Smooth muscle cell (in vitro differentiated cells): ENCODE measurements around the gene ACACB. TPM values are rescaled to one million over a fixed set of nuclear protein-coding genes. Genes with fewer than 3 reads are reported as not detected.
A peak's percentile ranks its signal among the peaks of the same experiment; 100 is the strongest.

ENCODE experiments used
- DNase-seq: peaks from one replicate; lab custom pipeline; 2025; ENCODE audit not compliant: unreplicated experiment; lab: John Stamatoyannopoulos, UW
- H2AFZ ChIP-seq: fragments of 200-600 bp; sonication (generic); 2 replicates; pipeline ENCODE4 v1.6.0; 2016; ENCODE audit warnings: antibody characterized with exemption, low read depth, mild to moderate bottlenecking
- H3F3A ChIP-seq: fragments of 200-600 bp; sonication (generic); 2 replicates; pipeline ENCODE4 v1.6.0; 2017; ENCODE audit warnings: antibody characterized with exemption, low read depth
- H3K27ac ChIP-seq: fragments of 200-600 bp; sonication (generic); 2 replicates; pipeline ENCODE4 v1.5.1; 2016; ENCODE audit warnings: low read depth, mild to moderate bottlenecking
- H3K27me3 ChIP-seq: fragments of 200-600 bp; sonication (generic); 2 replicates; pipeline ENCODE4 v1.6.1; 2016; ENCODE audit warnings: low read depth, mild to moderate bottlenecking
- H3K36me3 ChIP-seq: fragments of 200-600 bp; sonication (generic); 2 replicates; pipeline ENCODE4 v1.5.1; 2016; ENCODE audit warnings: low read depth
- H3K4me1 ChIP-seq: fragments of 200-600 bp; sonication (generic); 2 replicates; pipeline ENCODE4 v1.5.1; 2016; ENCODE audit warnings: low read depth
- H3K4me2 ChIP-seq: fragments of 200-600 bp; sonication (generic); 2 replicates; pipeline ENCODE4 v1.6.0; 2016; ENCODE audit warnings: mild to moderate bottlenecking
- H3K4me3 ChIP-seq: fragments of 200-600 bp; sonication (generic); 2 replicates; pipeline ENCODE4 v1.5.1; 2016; ENCODE audit warnings: mild to moderate bottlenecking
- H3K79me2 ChIP-seq: fragments of 200-600 bp; sonication (generic); 2 replicates; pipeline ENCODE4 v1.6.0; 2016; ENCODE audit warnings: low read depth, mild to moderate bottlenecking
- H3K9ac ChIP-seq: fragments of 200-600 bp; sonication (generic); 2 replicates; pipeline ENCODE4 v1.6.0; 2016; ENCODE audit warnings: low read depth
- H3K9me3 ChIP-seq: fragments of 200-600 bp; sonication (generic); replicated peaks from 2 replicates; pipeline ENCODE4 v1.5.1; 2016; ENCODE audit warnings: low read depth
- H4K20me1 ChIP-seq: fragments of 200-600 bp; sonication (generic); 2 replicates; pipeline ENCODE4 v1.6.0; 2016; ENCODE audit warnings: low read depth
- whole genome bisulfite sequencing: methylation state at CpG from one replicate; pipeline ENCODE4 v1.1.7; 2016; ENCODE audit warnings: low lambda C conversion rate; 5-methylcytosine and 5-hydroxymethylcytosine counted together
- polyA plus RNA-seq: library from polyadenylated mRNA; unstranded; fragments of >200 nt; fragmentation: Nextera tagmentation; extraction: Ambion mirVana; gene quantifications from 2 replicates; pipeline ENCODE4 v1.2.1, GENCODE V29; 2016
- total RNA-seq: library from RNA; depleted of rRNA; stranded (reverse); fragments of >200 nt; gene quantifications from 2 replicates; pipeline ENCODE4 v1.2.3, GENCODE V29; 2014
- TF ChIP-seq, protein P1 (sequence below): fragments of 200-600 bp; sonication (generic); IDR thresholded peaks from 2 replicates; pipeline ENCODE4 v1.5.1; 2017; ENCODE audit warnings: borderline replicate concordance, mild to moderate bottlenecking, antibody characterized with exemption; ENCODE audit not compliant: insufficient read depth, poor library complexity, severe bottlenecking

Gene ACACB
- total and polyA plus RNA-seq, 2 experiments from 2014 or later, result 0.58 to 2.0 TPM

- TF ChIP-seq, protein P1, sequence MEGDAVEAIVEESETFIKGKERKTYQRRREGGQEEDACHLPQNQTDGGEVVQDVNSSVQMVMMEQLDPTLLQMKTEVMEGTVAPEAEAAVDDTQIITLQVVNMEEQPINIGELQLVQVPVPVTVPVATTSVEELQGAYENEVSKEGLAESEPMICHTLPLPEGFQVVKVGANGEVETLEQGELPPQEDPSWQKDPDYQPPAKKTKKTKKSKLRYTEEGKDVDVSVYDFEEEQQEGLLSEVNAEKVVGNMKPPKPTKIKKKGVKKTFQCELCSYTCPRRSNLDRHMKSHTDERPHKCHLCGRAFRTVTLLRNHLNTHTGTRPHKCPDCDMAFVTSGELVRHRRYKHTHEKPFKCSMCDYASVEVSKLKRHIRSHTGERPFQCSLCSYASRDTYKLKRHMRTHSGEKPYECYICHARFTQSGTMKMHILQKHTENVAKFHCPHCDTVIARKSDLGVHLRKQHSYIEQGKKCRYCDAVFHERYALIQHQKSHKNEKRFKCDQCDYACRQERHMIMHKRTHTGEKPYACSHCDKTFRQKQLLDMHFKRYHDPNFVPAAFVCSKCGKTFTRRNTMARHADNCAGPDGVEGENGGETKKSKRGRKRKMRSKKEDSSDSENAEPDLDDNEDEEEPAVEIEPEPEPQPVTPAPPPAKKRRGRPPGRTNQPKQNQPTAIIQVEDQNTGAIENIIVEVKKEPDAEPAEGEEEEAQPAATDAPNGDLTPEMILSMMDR, result peak; percentile 97
- no peaks in the 10 kb centered on the region for H3K27me3 ChIP-seq
- WGBS, result 18% methylated on average over 45 of the region's 45 CpGs
- H3K4me2 ChIP-seq, result peak within 1 kb of the TSS; percentile 86
- peaks cover 10% of the 10 kb centered on the region for H3K4me1 ChIP-seq
- H3K27ac ChIP-seq, result peak within 1 kb of the TSS; percentile 4
- peaks cover 7% of the 10 kb centered on the region for H3F3A ChIP-seq
- H3K79me2 ChIP-seq, result peaks cover 11% of the 10 kb centered on the region
- H3K4me3 ChIP-seq, result peak within 1 kb of the TSS; percentile 48
- peak; percentile 70 for DNase-seq
- H3K36me3 ChIP-seq, result no peaks in the 10 kb centered on the region
- no peaks in the 10 kb centered on the region for H4K20me1 ChIP-seq
- H3K9ac ChIP-seq, result no peak within 1 kb of the TSS
- H2AFZ ChIP-seq, result peak within 1 kb of the TSS; percentile 70
- H3K9me3 ChIP-seq, result no peaks in the 10 kb centered on the region
Measured at GRCh38 chr12:109093022-109093918, 23.1 kb upstream of the ACACB start, which contains the start of gene ALKBH2. Gene ALKBH2, minus strand, starts transcription at chr12:109093472. Its CDS starts 686 bp downstream, at chr12:109092786.

DNA sequence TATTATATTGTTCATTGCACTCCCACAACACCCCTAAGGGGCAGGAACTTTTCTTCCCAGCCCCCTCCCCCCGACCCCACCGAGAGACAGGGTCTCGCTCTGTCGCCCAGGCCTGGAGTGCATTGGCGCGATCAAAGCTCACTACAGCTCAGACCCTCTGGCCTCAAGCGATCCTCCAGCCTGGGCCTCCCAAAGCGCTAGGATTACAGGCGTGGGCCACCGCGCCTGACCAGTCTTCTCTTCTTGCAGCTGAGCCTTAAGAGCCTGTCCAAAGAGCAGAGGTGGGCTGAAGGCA lies 19.3 kb upstream of the ACACB start:
- peaks cover 31% of the 10 kb centered on the region for H3K79me2 ChIP-seq
- no peaks in the 10 kb centered on the region for H3K27me3 ChIP-seq
- peak overlapping the region; percentile 95 for H3K4me2 ChIP-seq
- no peak for DNase-seq
- WGBS, result 51% methylated on average over 11 of the region's 11 CpGs
- H3K4me3 ChIP-seq, result peak overlapping the region; percentile 82
- H3K9ac ChIP-seq, result no peak overlapping the region
- H3K9me3 ChIP-seq, result no peaks in the 10 kb centered on the region
- TF ChIP-seq, protein P1, result no peak
- peaks cover 4% of the 10 kb centered on the region for H4K20me1 ChIP-seq
- H3F3A ChIP-seq, result no peaks in the 10 kb centered on the region
- no peaks in the 10 kb centered on the region for H3K36me3 ChIP-seq
- no peak overlapping the region for H2AFZ ChIP-seq
- H3K4me1 ChIP-seq, result peaks cover 18% of the 10 kb centered on the region
- no peak overlapping the region for H3K27ac ChIP-seq

GRCh38 chr12:109097435-109098182 lies 18.8 kb upstream of the ACACB start, which contains the start of gene UNG:
Gene UNG, plus strand, starts transcription at chr12:109097597. Its CDS starts 83 bp downstream, at chr12:109097680.
- Histone ChIP-seq H3K27me3 (no peaks in the 10 kb centered on the region), H3K27ac (peak within 1 kb of the TSS; percentile 59), H3K4me2 (peak within 1 kb of the TSS; percentile 95), H3K4me1 (peaks cover 15% of the 10 kb centered on the region), H3K36me3 (no peaks in the 10 kb centered on the region), H4K20me1 (peaks cover 4% of the 10 kb centered on the region), H3K9ac (peak within 1 kb of the TSS; percentile 70), H3K79me2 (peaks cover 26% of the 10 kb centered on the region), H3K9me3 (no peaks in the 10 kb centered on the region), H3K4me3 (peak within 1 kb of the TSS; percentile 82), H3F3A (no peaks in the 10 kb centered on the region), H2AFZ (peak within 1 kb of the TSS; percentile 93)
- 1% methylated on average over 31 of the region's 71 CpGs for WGBS
- peak; percentile 94 for DNase-seq
- TF ChIP-seq, protein P1, result no peak
